ENCODE measurements around the gene PCBP3. TPM values are rescaled to one million over a fixed set of nuclear protein-coding genes. Genes with fewer than 3 reads are reported as not detected.

PCBP3 gene
- total RNA-seq, 1 donor, result 1.1 TPM

DNA sequence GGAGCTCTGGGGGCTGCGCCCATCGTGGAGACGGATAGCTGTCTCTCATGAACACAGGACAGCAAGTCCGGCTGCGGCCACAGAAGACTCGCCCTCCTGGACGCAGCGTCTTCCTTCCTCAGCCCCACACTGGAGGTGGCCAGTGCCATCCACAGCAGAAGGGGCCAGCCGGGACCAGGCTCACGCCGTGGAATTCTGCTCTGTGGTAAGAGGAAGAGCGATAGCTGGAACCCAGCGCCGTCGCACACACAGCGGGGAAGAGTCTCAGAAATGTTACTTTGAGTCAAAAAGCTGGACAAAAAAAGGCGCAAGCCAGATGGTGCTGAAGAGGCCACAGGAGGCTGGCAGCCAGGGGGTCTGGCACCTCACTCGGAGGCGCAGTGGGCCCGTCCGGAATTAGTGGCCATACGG, 224.2 kb downstream of the PCBP3 start:
- Histone ChIP-seq H3K4me2 (ENCODE audit: insufficient read depth, low read length) (no peak overlapping the region), H3K27me3 (ENCODE audit: insufficient read depth, low read length) (peaks cover 3% of the 10 kb centered on the region), H3K36me3 (ENCODE audit: insufficient read depth, low read length) (no peaks in the 10 kb centered on the region), H3K4me1 (ENCODE audit: insufficient read depth, low read length) (peaks cover 37% of the 10 kb centered on the region), H3K27ac (ENCODE audit: low read depth, low read length) (no peak overlapping the region), H2AFZ (ENCODE audit: low read length) (no peak overlapping the region), H4K20me1 (ENCODE audit: insufficient read depth, low read length) (no peaks in the 10 kb centered on the region), H3K79me2 (ENCODE audit: insufficient read depth, low read length) (no peaks in the 10 kb centered on the region), H3K9me3 (ENCODE audit: low read depth, low read length) (no peaks in the 10 kb centered on the region), H3K4me3 (ENCODE audit: insufficient read depth, low read length) (no peak overlapping the region)
- no peak for DNase-seq (ENCODE audit: insufficient read length, low spot score, missing footprints)
- TF ChIP-seq, protein P1, sequence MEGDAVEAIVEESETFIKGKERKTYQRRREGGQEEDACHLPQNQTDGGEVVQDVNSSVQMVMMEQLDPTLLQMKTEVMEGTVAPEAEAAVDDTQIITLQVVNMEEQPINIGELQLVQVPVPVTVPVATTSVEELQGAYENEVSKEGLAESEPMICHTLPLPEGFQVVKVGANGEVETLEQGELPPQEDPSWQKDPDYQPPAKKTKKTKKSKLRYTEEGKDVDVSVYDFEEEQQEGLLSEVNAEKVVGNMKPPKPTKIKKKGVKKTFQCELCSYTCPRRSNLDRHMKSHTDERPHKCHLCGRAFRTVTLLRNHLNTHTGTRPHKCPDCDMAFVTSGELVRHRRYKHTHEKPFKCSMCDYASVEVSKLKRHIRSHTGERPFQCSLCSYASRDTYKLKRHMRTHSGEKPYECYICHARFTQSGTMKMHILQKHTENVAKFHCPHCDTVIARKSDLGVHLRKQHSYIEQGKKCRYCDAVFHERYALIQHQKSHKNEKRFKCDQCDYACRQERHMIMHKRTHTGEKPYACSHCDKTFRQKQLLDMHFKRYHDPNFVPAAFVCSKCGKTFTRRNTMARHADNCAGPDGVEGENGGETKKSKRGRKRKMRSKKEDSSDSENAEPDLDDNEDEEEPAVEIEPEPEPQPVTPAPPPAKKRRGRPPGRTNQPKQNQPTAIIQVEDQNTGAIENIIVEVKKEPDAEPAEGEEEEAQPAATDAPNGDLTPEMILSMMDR (IDR thresholded peaks at IDR 0.05; ENCODE audit: extremely low read depth, low read depth, low read length), result no peak

DNA sequence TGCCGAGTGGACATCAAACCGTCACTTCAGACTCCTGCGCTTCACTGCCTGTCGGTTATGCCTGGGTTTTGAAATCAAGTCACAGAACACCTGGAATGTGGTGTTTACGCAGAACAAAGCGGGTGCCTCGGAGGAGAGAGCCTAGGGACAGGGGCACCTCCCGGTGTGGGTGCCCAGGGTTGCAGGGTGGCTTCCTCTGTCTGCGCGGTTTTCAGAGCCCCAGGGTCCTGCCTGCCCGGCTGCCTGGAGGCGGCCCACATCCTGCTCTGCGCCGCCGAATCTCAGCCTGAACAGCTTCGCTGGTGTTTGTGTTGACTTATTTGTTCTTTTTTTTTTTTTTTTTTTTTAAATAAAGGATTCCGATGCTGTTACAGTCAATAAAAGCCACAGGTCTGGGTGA, 224.6 kb downstream of the PCBP3 start:
- Histone ChIP-seq H3K4me3 (ENCODE audit: insufficient read depth, low read length) (no peak overlapping the region), H3K4me2 (ENCODE audit: insufficient read depth, low read length) (no peak overlapping the region), H3K36me3 (ENCODE audit: insufficient read depth, low read length) (no peaks in the 10 kb centered on the region), H4K20me1 (ENCODE audit: insufficient read depth, low read length) (no peaks in the 10 kb centered on the region), H2AFZ (ENCODE audit: low read length) (no peak overlapping the region), H3K79me2 (ENCODE audit: insufficient read depth, low read length) (no peaks in the 10 kb centered on the region), H3K27me3 (ENCODE audit: insufficient read depth, low read length) (peaks cover 3% of the 10 kb centered on the region), H3K9me3 (ENCODE audit: low read depth, low read length) (no peaks in the 10 kb centered on the region), H3K4me1 (ENCODE audit: insufficient read depth, low read length) (peaks cover 37% of the 10 kb centered on the region), H3K27ac (ENCODE audit: low read depth, low read length) (no peak overlapping the region)
- no peak for DNase-seq (ENCODE audit: insufficient read length, low spot score, missing footprints)
- TF ChIP-seq, protein P1 (IDR thresholded peaks at IDR 0.05; ENCODE audit: extremely low read depth, low read depth, low read length), result no peak

DNA sequence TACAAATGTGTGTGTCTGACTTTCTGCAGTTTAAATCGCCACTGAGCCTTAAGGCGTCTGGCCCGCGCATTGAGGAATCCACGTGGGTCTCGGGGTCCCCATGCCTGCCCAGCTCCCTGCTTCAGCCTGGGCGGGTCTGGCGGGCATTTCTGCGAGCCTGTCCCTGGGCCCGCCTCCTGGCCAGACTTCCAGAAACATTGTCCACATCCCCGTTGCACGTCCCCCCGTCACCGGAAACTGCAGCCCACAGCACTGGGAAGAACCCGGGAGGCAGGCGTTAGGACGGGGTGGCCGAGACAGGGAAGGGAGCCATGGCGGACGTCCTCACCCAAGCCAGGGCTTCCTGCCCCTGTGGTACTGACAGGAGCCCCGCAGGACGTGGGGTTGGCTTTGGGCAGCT, 225.0 kb downstream of the PCBP3 start:
- peak overlapping the region; percentile 15 for H3K4me2 ChIP-seq (ENCODE audit: insufficient read depth, low read length)
- H3K27ac ChIP-seq (ENCODE audit: low read depth, low read length), result no peak overlapping the region
- no peaks in the 10 kb centered on the region for H4K20me1 ChIP-seq (ENCODE audit: insufficient read depth, low read length)
- peak overlapping the region; percentile 51 for H2AFZ ChIP-seq (ENCODE audit: low read length)
- H3K9me3 ChIP-seq (ENCODE audit: low read depth, low read length), result no peaks in the 10 kb centered on the region
- DNase-seq (ENCODE audit: insufficient read length, low spot score, missing footprints), result no peak
- H3K4me1 ChIP-seq (ENCODE audit: insufficient read depth, low read length), result peaks cover 37% of the 10 kb centered on the region
- H3K79me2 ChIP-seq (ENCODE audit: insufficient read depth, low read length), result no peaks in the 10 kb centered on the region
- peak overlapping the region; percentile 6 for H3K4me3 ChIP-seq (ENCODE audit: insufficient read depth, low read length)
- H3K36me3 ChIP-seq (ENCODE audit: insufficient read depth, low read length), result no peaks in the 10 kb centered on the region
- TF ChIP-seq, protein P1 (IDR thresholded peaks at IDR 0.05; ENCODE audit: extremely low read depth, low read depth, low read length), result no peak
- peaks cover 3% of the 10 kb centered on the region for H3K27me3 ChIP-seq (ENCODE audit: insufficient read depth, low read length)

DNA sequence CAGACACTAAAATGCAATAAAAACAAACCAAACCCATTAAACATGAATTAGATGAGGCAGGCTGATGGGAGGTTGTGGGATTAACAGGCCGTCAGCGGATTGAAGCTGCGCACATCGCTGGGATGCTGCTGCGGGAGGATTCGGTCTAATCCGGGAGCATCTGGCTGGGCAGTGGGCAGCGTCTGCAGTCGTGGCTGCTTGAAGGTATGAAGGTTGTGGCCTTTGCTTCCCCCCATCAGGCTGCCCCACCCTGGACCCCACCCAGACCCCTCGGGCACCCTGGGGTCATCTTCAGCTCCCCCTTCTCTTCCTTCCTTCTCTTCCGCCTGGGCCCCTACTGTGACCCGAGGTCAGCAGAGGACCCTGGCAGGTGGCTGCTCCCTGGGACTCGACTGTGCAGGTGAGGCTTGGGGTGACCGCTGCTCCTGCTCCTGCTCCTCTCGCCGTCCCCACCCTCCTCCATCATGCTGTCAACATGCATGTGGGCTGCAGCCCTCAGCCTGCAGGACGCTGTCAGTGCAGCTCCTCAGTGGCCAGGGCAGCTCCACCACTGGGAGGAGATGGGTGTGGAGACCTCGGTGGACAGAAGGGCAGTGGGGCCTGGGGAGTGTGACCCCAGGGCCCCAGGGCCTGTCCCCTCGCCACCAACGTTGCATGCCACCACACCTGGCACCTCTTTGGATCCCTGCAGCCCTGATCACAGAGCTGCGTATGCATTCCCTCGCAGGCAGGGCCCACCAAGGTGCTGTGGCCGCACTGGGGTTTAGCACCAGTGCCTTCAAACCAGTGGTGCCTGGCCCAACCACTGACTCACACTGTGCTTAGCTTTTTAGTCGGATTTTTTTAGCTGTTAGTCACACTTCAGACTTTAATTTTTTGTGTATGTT, 225.8 kb downstream of the PCBP3 start:
- Histone ChIP-seq H3K4me3 (ENCODE audit: insufficient read depth, low read length) (no peak overlapping the region), H3K79me2 (ENCODE audit: insufficient read depth, low read length) (no peaks in the 10 kb centered on the region), H3K4me2 (ENCODE audit: insufficient read depth, low read length) (no peak overlapping the region), H3K27ac (ENCODE audit: low read depth, low read length) (no peak overlapping the region), H3K9me3 (ENCODE audit: low read depth, low read length) (no peaks in the 10 kb centered on the region), H3K4me1 (ENCODE audit: insufficient read depth, low read length) (peaks cover 36% of the 10 kb centered on the region), H2AFZ (ENCODE audit: low read length) (no peak overlapping the region), H3K27me3 (ENCODE audit: insufficient read depth, low read length) (peaks cover 3% of the 10 kb centered on the region), H4K20me1 (ENCODE audit: insufficient read depth, low read length) (no peaks in the 10 kb centered on the region), H3K36me3 (ENCODE audit: insufficient read depth, low read length) (no peaks in the 10 kb centered on the region)
- peak; percentile 97 for DNase-seq (ENCODE audit: insufficient read length, low spot score, missing footprints)
- TF ChIP-seq, protein P1 (IDR thresholded peaks at IDR 0.05; ENCODE audit: extremely low read depth, low read depth, low read length), result no peak
